Stimulated activated CD8-positive, alpha-beta memory T cell treated with anti-CD3 and anti-CD28 coated beads, Interleukin-2, amount 100 ng/mL, for 1 hour (primary cell): ENCODE measurements around the gene MDK.

ENCODE experiments used
- DNase-seq, 2 donors: peaks; one replicate each; pipeline ENCODE4 v3.0.0-alpha.2; 2020; ENCODE audit warnings: low read depth in 2 of 2

The MDK gene

DNA sequence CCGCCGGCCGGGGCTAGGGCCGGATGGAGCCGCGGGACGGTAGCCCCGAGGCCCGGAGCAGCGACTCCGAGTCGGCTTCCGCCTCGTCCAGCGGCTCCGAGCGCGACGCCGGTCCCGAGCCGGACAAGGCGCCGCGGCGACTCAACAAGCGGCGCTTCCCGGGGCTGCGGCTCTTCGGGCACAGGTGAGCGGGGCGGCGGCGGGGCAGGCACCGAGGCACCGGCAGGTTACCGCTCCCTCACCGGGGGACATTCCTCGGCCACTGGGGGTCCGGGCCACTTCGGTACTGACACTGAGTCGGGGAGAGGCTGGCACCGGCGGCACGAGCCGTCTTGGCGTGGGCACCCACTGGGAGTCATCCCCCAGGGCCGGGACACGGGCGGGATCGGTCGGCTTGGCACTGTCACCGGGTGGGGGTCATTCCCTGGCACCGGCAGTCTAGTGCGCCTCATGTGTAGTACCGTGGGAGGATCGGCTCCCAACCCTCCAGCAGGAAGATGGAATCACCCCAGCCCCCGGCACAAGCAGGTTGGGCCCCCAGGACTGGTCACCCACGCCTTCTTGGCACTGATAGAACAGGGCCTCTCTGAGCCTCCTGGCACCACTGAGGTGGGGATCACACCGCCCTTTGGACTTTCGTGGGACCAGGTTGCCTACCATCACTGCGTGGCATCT, 33.7 kb upstream of the MDK start:
- no peak for DNase-seq

DNA sequence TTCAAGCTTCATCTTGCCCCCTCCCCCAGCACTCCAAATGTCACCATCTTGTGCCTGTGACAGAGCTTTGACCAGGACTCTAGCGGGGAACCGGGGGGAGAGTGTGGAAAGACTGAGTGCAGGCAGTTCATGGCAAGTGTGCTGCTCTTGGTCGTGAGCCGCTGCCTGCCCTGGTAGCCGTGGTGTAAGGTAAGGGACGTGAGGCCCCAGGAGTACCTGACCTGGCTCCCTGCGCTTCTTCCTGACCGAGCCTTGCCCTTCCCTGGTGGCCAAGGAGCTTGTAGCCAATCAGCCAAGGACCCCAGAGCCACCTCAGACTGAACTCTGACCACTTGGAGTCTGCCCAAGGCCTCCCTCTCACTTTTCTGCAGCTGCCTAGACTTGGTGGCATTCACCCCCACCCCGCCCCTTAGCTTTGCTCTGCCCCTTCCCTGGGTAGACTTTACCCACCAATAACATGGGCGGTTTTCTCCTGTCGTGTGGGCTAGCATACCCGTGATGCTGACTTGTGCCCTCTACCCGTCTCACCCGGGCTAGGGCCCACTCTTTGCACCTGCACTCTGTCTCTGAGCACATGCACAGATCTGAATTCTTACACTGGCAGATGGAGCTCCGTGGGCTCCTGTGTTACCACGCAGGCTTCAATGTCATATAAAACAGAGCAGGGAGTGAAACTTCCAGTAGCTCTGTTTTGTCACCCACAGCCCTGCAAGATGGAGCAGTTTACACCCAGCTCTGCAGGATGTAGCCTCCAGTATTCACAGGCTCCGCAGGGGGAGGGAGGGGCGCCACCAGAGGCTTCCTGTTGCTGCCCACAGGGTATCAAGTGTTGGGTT, 32.7 kb upstream of the MDK start:
- DNase-seq: no peak

- DNase-seq: no peak
Measured at GRCh38 chr11:46350695-46351094, 30.8 kb upstream of the MDK start.

- DNase-seq: no peak
Measured at GRCh38 chr11:46351148-46351547, 30.3 kb upstream of the MDK start.

DNA sequence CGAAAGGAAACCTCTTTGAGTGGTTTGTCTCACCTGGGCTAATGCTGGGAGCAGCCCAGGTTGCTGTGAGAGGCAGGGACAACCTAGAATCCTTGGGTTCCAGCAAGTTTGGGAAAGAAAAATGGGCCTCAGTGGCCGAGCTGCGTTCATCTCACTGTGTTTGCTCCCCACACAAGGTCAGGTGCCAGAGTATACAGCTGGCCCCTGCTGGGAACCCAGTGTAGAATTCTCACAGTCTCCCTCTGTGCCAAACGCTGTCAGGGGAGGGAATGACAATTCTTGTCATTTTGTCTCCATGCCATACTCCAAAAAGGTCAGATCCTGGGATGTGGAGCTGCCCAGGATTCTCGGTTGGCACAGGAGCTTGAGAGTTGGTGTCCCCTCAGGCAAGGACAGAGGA, 29.9 kb upstream of the MDK start:
- DNase-seq: no peak

DNA sequence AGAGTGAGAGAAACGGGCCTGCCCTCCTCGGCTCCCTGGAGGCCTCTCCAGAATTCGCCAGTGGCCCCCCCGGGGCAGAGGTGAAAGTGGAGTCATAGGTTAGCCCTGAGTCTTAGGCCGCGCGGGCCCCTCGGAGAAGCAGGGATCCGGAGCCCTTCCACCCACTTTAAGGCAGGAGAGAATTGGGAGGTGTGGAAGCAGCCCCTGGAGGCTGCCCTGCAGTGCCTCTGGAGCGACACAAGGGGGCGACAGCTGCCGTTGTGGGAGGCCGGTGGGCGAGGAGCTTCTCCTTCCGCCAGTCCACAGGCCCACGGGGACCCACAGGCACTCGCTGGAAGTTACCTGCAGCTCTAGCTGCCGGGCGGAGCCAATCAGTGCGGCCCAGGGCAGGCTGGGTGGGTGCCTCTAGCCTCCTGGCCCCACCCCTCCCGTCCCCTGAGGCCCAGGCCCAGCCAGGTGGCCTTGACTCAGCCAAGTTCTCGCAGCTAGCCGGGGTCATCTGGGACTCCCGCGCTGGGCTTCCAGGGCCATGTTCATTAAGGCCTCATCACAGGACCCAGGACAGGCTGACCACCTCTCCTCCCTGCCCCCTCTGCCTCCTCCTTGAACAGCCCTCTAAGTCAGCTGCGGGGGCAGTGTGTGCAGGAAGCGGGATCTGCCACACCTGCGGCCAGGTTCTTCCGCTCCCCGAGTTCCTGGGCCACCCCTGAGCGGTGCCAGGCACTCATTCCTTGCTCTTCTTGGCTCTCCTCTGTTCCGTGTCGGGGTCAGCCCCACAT, 29.2 kb upstream of the MDK start:
- peak; percentile 59 for DNase-seq

- DNase-seq: no peak
Measured at GRCh38 chr11:46353698-46354097, 27.8 kb upstream of the MDK start.

DNA sequence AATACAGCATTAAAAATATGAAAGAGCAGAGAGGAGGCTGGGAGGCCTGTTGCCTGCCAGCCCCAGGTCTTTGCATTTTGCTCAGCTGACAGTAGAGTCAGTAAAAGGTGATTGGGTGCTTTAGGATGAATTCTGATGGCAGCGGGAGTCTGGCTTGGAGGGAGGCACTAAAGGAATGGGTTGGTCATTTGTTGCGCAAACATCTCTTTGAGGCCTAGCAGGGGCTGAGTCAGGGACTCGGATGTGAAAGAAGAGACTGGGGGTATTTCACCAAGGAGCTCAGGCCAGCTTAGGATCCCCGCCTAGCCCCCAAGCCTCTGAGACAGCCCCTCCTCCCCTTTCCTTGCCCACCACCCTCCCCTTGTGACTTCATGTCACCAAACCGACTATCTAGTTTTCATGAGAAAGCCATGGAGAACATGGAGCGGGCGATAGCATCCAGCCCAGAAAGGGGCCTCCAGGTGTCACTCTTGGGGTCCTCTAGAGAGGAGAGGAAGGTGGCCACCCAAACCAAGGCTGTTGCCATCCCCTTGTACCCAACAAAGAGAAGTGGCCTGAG, 24.5 kb upstream of the MDK start:
- DNase-seq: no peak

GRCh38 chr11:46357483-46357936, 24.0 kb upstream of the MDK start:
- no peak for DNase-seq

- no peak for DNase-seq
Measured at GRCh38 chr11:46359953-46360352, 21.5 kb upstream of the MDK start.

DNA sequence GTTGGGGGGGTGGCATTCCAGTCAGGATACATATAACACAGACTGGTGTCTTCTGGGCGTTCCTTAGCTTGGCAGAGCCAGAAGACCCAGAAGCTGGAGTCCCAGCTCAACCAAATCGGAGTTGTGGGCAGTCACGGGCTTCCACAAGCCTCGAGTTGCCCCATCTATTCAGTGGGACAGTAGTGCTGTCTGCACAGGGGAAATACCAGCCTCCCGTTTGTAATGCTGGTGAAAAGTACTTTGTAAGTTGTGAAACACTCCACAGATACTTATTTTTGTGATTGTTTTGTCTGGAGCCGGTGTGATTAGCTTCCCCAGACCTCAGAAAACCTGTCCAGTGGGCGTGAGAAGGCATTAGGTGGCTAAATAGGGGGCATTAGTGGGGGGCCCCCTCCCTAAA, 20.6 kb upstream of the MDK start:
- no peak for DNase-seq

- no peak for DNase-seq
Measured at GRCh38 chr11:46361283-46362155, 19.9 kb upstream of the MDK start.

GRCh38 chr11:46362156-46363030, 19.1 kb upstream of the MDK start:
- DNase-seq: no peak

DNA sequence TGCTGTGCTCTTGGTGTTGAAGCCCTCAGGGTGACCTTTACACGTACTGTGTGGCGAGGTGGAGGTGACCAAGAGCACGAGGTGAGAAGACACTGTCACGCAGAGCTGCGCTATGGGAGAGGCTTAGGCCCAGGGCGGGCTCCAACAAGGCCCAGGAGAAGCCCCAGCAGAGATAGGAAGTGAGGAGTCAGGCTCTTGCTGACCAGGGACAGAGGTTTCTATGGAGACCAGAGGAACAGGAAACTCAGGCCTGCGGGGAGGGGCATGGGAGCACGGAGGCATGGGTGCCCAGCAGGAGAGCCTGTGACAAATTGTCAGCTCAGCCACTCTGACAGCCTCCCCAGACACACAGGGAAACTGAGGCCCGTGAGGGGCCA, 18.4 kb upstream of the MDK start:
- no peak for DNase-seq

DNA sequence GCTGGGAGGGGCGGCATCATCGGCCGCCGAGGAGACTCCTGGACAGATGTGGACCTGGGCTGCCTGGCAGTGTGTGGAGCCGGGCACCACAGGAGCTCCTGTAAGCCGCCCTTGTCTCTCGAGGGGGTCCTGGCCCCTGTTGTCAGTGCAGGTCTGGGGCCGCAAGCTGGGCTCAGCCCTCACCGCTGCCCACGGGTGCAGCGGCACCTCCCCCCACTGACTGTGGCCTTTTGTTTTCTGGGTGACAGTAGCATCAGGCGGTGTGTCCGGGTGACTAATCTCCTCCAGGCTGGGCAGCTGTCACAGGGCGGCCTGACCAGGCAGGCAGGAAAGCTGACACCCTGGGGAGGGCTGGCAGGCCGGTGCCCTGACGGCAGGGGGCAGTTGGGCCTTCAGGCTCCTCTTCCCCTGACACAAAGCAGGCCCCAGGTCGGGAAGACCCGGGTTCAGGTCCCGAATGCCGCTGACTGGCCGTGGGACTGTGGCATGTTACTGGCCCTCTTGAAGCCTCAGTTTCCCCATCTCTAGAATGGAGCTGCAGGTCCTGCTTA, 17.9 kb upstream of the MDK start:
- DNase-seq: no peak

- no peak for DNase-seq
Measured at GRCh38 chr11:46364056-46364455, 17.4 kb upstream of the MDK start.

GRCh38 chr11:46364791-46365190, 16.7 kb upstream of the MDK start:
- no peak for DNase-seq

GRCh38 chr11:46366260-46366659, 15.2 kb upstream of the MDK start:
- no peak for DNase-seq

GRCh38 chr11:46366661-46367161, 14.8 kb upstream of the MDK start:
- DNase-seq: no peak
